Cardiac fibroblast (primary cell): ENCODE measurements around the gene PRR19.

Source experiments
- DNase-seq, 2 donors: peaks; one replicate each; pipeline versions ENCODE4 v3.0.0 to v3.0.0-alpha.2; 2010; ENCODE audit warnings: low read depth in 2 of 2
- H3K4me3 ChIP-seq, 2 donors: replicated peaks in 1 of 2; 1 replicate in 1 of 2; 2 replicates in 1 of 2; pipeline ENCODE4 v1.5.1; 2011; ENCODE audit warnings: low read depth in 2 of 2, low read length in 2 of 2, mild to moderate bottlenecking in 2 of 2, moderate library complexity in 1 of 2
- CTCF ChIP-seq: IDR thresholded peaks from one replicate; pipeline ENCODE4 v1.5.1; 2011; ENCODE audit warnings: low read depth, mild to moderate bottlenecking, low read length, inconsistent platforms

PRR19 gene

DNA sequence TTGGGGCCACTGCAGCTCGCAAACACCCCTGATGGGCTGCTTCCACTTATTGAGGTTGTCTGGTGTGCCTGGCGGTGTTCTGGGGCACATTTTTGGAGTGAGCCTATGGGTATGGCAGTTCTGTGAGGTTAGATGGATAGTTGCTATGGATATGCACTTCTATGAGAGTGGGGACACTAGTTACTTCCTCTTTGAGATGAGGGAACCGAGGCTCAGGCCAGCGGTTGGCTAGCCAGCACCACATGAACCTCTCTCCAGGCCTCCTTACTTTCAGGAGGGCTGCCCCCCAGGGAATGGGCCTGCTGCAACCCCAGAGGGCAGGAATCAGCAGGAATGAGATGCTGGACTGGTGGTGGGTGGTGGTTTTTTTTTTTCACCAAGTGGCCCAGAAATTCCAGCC is 13.5 kb upstream of the PRR19 start:
- no peak overlapping the region for H3K4me3 ChIP-seq
- no peak for TF ChIP-seq CTCF
- no peak for DNase-seq

GRCh38 chr19:42288881-42289555 is 12.9 kb upstream of the PRR19 start:
- no peak for TF ChIP-seq CTCF
- no peak for DNase-seq
- H3K4me3 ChIP-seq, result no peak overlapping the region

- H3K4me3 ChIP-seq, result no peak overlapping the region
- TF ChIP-seq CTCF, result no peak
- DNase-seq, result no peak
These were observed 12.3 kb upstream of the PRR19 start for GRCh38 chr19:42289556-42290041.

DNA sequence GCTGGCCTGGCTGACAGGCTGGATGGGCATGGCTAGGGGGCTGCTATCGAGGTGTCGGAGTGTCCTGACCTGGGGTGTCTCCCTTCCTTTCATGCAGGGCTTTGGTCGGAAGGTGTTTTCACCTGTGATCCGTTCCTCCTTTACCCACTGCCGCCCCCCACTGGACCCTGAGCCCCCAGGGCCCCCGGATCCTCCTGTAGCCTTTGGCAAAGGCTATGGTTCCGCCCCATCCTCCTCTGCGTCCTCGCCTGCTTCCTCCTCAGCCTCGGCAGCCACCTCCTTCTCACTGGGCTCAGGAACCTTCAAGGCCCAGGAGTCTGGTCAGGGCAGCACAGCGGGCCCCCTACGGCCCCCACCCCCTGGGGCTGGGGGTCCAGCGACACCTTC is 11.8 kb upstream of the PRR19 start:
- no peak for DNase-seq
- H3K4me3 ChIP-seq, result no peak overlapping the region
- no peak for TF ChIP-seq CTCF

DNA sequence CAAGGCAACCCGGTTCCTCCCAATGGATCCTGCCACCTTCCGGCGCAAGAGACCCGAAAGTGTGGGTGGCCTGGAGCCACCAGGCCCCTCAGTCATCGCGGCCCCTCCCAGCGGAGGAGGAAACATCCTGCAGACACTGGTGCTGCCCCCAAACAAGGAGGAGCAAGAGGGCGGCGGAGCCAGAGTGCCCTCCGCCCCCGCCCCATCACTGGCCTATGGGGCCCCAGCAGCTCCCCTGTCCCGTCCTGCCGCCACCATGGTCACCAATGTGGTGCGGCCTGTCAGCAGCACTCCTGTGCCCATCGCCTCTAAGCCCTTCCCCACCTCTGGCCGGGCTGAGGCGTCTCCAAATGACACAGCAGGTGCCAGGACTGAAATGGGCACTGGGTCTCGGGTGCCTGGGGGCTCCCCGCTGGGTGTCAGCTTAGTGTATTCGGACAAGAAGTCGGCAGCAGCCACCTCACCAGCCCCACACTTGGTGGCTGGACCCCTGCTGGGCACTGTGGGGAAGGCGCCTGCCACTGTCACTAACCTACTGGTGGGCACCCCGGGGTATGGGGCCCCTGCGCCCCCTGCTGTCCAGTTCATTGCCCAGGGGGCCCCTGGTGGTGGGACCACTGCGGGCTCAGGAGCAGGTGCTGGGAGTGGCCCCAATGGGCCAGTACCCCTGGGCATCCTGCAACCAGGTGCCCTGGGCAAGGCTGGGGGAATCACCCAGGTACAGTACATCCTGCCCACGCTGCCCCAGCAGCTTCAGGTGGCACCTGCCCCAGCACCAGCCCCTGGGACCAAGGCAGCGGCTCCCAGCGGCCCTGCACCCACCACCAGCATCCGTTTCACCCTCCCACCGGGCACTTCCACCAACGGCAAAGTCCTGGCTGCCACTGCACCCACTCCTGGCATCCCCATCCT is 11.2 kb upstream of the PRR19 start:
- DNase-seq, result no peak
- TF ChIP-seq CTCF, result peak; percentile 53
- no peak overlapping the region for H3K4me3 ChIP-seq

- DNase-seq, result no peak
- TF ChIP-seq CTCF, result no peak
- no peak overlapping the region for H3K4me3 ChIP-seq
These were observed 10.5 kb upstream of the PRR19 start for GRCh38 chr19:42291435-42291810.
